GM19468 (cell line): Measurements from ENCODE around the gene COL9A1.

Source experiments
- ATAC-seq: cut with Tn5 transposase; IDR thresholded peaks from one replicate; pipeline ENCODE4 v1.9.1; 2021; ENCODE audit warnings: mild to moderate bottlenecking, moderate library complexity, moderate number of reproducible peaks; ENCODE audit not compliant: unreplicated experiment; ENCODE audit errors: extremely low read depth

Gene COL9A1

GRCh38 chr6:70292193-70292592 is 10.7 kb downstream of the COL9A1 start:
- no peak for ATAC-seq

- ATAC-seq: no peak
Measured at GRCh38 chr6:70289299-70289698, 13.6 kb downstream of the COL9A1 start.

GRCh38 chr6:70286905-70287304 is 16.0 kb downstream of the COL9A1 start:
- no peak for ATAC-seq

GRCh38 chr6:70285201-70285600 is 17.7 kb downstream of the COL9A1 start:
- ATAC-seq: no peak

DNA sequence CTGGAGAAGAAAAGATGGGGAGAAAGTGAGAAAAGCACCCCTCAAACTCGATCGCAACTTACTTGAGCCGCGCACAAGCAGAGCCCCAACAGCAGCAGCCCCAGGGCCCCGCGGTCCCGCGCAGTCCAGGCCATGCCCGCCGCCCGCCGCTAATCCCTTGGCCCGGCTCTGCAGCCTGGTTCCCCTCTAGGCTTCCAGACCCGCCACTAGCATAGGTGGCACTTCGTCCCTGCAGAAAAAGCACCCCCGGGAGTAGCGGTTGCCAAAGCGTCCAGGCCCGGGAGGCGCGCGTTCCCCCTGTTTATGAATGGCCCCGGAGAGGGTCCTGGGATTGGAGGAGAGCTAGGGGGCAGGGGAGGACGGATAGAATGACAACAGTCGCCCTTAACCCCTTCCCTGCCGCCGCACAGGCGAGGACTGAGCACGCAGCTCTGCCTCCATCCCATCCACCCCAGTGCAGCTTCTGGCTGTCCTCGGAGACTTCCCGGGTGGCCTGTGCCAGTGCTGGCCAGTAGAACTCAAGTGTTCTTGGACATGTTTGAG is 19.9 kb downstream of the COL9A1 start:
- no peak for ATAC-seq

GRCh38 chr6:70282312-70282918 is 20.5 kb downstream of the COL9A1 start:
- no peak for ATAC-seq

GRCh38 chr6:70281923-70282311 is 21.0 kb downstream of the COL9A1 start:
- ATAC-seq: no peak

- ATAC-seq: no peak
Measured at GRCh38 chr6:70280400-70280853, 22.5 kb downstream of the COL9A1 start.

- no peak for ATAC-seq
Measured at GRCh38 chr6:70277470-70277869, 25.4 kb downstream of the COL9A1 start.

DNA sequence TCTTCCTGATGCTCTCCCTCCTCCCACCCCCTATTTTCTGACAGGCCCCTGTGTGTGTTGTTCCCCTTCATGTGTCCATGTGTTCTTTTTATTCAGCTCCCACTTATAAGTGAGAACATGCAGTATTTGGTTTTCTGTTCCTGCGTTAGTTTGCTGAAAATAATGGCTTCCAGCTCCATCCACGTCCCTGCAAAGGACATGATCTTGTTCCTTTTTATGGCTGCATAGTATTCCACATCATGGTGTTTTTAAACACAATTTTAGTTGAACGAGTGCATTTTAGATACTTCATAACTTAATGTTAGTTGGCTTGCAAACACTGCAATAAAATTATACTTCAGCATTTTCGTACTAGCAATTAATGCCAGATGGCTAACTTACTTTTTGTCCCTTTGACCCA is 28.5 kb downstream of the COL9A1 start:
- ATAC-seq: no peak

- no peak for ATAC-seq
Measured at GRCh38 chr6:70272071-70272470, 30.8 kb downstream of the COL9A1 start.

DNA sequence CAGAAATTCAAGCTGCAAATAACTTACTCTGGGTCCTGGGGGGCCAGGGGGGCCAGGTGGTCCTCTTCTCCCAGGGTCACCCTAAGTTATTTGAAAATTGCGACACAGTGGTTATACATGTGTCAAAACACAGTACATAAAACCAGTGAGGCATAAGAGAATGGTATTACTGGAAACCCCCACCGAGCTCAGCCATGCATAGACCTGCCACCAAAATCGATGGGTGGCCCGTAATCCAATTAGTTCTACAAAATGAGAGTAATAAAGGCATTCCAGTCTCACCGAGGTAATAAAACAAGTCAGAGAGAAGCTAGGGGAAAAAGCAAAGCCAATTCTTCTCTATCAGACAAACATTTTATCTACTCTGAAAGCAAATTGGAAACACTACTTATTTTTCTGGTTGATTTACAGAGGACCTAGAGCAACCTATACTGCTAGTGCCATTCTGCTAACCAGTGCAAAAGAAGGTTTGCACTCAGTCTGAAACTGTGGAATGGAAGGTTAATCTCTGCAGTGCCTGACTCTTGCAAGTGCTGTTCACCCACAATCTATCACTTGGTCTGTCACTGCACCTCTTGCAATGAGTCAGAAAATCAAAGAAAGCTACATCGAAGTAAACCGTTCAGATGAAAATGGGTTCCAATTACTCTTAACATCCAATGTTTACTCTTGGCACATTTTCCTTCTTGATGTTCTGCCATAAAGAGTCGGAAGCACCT is 32.4 kb downstream of the COL9A1 start:
- ATAC-seq: no peak

- no peak for ATAC-seq
Measured at GRCh38 chr6:70266142-70266541, 36.7 kb downstream of the COL9A1 start.

GRCh38 chr6:70264306-70264705 is 38.6 kb downstream of the COL9A1 start:
- ATAC-seq: no peak

- ATAC-seq: no peak
Measured at GRCh38 chr6:70258483-70258882, 44.4 kb downstream of the COL9A1 start.

DNA sequence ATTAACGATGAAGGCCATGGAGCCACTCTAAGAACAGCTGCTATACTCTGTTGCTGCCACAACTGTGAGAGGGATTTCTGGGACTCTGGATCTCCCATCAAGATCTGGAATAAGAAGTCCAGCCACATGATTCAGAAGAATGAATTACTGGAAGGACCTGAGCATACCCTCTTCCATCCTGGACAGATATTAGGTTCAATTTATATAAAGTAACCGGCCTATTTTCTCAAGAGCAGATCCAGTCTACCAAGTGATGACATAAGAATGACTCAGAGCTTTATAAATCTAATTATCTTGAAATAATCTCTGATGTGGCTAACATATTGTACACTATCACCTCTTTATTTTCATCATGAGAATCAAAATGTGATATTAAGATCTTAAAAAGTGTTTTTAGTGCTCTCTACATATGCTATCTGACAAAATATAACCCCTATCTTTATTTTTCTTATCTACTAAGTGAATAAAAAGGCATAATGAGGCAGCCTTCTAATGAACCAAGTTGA is 45.1 kb downstream of the COL9A1 start:
- ATAC-seq: no peak

DNA sequence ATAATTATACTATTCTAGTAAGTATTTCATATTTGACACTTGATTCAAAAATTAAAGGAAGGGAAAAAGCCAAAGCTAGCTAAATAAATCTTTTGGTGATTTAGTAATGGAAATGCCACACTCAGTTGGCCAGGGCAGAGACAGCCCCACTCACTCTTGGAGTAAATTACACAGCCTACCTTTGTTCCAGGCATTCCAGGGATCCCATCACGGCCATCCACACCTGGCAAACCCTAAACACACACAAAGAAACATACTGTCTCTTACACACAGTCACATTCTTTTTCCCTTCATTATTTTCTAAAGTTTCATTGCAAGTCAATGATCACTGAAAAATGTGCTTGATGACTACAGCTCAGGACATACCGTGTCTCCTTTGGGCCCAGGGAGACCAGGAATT is 48.1 kb downstream of the COL9A1 start:
- no peak for ATAC-seq

- ATAC-seq: no peak
Measured at GRCh38 chr6:70253923-70254322, 49.0 kb downstream of the COL9A1 start.

DNA sequence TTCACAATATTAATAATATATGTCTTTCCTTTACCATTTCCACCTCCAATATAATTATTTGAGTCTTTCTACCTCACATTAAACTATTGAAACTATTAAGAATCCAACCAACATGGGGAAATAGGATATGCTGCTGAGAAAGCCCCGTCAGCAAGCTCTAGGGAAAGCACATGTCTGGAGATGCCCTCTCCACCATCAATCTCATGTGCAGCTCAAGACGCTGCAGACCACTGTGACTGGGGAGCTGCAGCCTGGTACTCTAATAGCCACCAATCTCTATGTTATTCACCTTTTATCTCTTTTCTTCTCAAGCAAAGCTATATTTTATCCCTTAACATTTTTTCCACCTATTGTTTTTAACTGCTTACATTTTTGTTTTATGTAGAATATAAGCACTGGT is 50.3 kb downstream of the COL9A1 start:
- no peak for ATAC-seq

DNA sequence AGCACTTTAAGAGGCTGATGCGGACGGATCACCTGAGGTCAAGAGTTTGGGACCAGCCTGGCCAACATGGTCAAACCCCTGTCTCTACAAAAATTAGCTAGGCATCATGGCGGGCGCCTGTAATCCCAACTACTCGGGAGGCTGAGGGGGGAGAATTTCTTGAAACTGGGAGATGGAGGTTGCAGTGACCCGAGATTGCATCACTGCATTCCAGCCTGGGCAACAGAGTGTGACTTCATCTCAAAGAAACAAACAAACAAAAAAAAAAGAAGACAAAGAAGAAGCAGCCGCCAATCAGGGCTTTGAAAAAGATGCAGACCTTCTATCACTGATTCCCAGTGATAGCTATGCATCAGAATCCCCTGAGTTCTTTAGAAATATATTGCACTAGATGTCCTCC is 56.8 kb downstream of the COL9A1 start:
- no peak for ATAC-seq

GRCh38 chr6:70241991-70242420 is 60.9 kb downstream of the COL9A1 start:
- ATAC-seq: no peak
